Thymus (tissue), 11 donors: ENCODE results near the gene GKN2. TPM values are rescaled to one million over a fixed set of nuclear protein-coding genes. Genes with fewer than 3 reads are reported as not detected.

Source experiments
- DNase-seq, 9 donors: peaks; one replicate each; pipeline ENCODE4 v3.0.0-alpha.2; 2013; ENCODE audit warnings: low spot score in 9 of 9, low read depth in 6 of 9, missing footprints in 1 of 9
- H3K27ac ChIP-seq, 2 donors: one replicate each; pipeline ENCODE4 v1.5.1; 2013; ENCODE audit warnings: control low read depth in 1 of 2, low read depth in 1 of 2, low read length in 1 of 2, mild to moderate bottlenecking in 1 of 2, moderate library complexity in 1 of 2
- H3K27me3 ChIP-seq, 2 donors: one replicate each; pipeline ENCODE4 v1.5.1; 2013; ENCODE audit warnings: low read length in 1 of 2; ENCODE audit not compliant: control insufficient read depth in 2 of 2, insufficient read depth in 1 of 2
- H3K36me3 ChIP-seq, 2 donors: one replicate each; pipeline ENCODE4 v1.5.1; 2013; ENCODE audit warnings: low read length in 1 of 2, mild to moderate bottlenecking in 1 of 2, moderate library complexity in 1 of 2; ENCODE audit not compliant: control insufficient read depth in 2 of 2, insufficient read depth in 2 of 2
- H3K4me1 ChIP-seq, 2 donors: one replicate each; pipeline ENCODE4 v1.5.1; 2013; ENCODE audit warnings: low read length in 2 of 2; ENCODE audit not compliant: control insufficient read depth in 2 of 2, insufficient read depth in 2 of 2
- H3K4me3 ChIP-seq, 2 donors: one replicate each; pipeline ENCODE4 v1.5.1; 2013; ENCODE audit warnings: low read length in 2 of 2, control low read depth in 1 of 2, mild to moderate bottlenecking in 1 of 2
- H3K9me3 ChIP-seq, 2 donors: one replicate each; pipeline ENCODE4 v1.5.1; 2013; ENCODE audit warnings: low read length in 1 of 2, mild to moderate bottlenecking in 1 of 2; ENCODE audit not compliant: control insufficient read depth in 2 of 2, insufficient read depth in 1 of 2
- WGBS: extraction: QIAGEN DNeasy Blood & Tissue Kit; methylation state at CpG from one replicate; pipeline ENCODE4 v1.1.7; 2013; 5-methylcytosine and 5-hydroxymethylcytosine counted together
- polyA plus RNA-seq: library from polyadenylated mRNA; stranded (reverse); fragments of 200-250 nt; gene quantifications from one replicate; pipeline ENCODE4 v1.2.3, GENCODE V29; 2013
- total RNA-seq: library from RNA; stranded (reverse); fragments of 120-200 nt; gene quantifications from one replicate; pipeline ENCODE4 v1.2.4, GENCODE V29; 2013
- donor health status: healthy.

The GKN2 gene
- total and polyA plus RNA-seq, 2 donors = 0.24 to 0.75 TPM

DNA sequence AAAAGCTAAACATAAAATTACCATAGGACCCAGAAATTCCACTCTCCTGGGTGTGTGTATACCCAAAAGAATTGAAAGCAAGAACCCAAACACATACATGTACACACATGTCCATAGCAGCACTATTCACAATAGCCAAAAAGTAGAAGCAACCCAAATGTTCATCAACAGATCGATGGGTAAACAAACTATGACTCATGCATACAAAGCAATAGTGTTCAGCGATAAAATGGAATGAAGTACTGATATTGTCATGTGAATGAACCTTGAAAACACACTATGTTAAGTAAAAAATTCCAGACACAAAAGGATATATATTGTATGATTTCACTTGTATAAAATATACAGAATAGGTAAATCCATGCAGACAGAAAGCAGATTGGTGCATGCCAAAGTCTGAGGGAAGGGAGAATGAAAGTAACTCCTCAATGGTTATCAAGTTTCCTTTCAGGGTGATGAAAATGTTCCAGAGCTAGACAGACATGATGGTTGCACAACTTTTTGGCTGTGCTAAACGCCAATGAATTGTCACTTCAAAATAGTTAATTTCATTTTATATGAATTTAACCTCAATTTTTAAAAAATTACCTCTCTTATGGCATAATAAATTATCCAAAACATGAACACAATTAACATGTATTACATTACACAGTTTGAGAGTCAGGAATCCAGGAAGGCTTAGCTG is 35.5 kb downstream of the GKN2 start:
- H3K4me1 ChIP-seq = peaks cover 1 to 23% of the 10 kb centered on the region in 2 donors
- no peak overlapping the region for H3K27ac ChIP-seq
- DNase-seq = no peak
- H3K9me3 ChIP-seq = peaks cover 0 to 3% of the 10 kb centered on the region in 2 donors
- H3K36me3 ChIP-seq = no peaks in the 10 kb centered on the region
- no peak overlapping the region for H3K4me3 ChIP-seq
- no peaks in the 10 kb centered on the region for H3K27me3 ChIP-seq
- 94% methylated on average over 3 of the region's 3 CpGs for WGBS

GRCh38 chr2:68916226-68916625 is 36.5 kb downstream of the GKN2 start:
- DNase-seq = no peak
- peaks cover 0 to 3% of the 10 kb centered on the region in 2 donors for H3K9me3 ChIP-seq
- peaks cover 11 to 32% of the 10 kb centered on the region in 2 donors for H3K4me1 ChIP-seq
- WGBS = 95% methylated on average over 1 of the region's 1 CpG
- no peaks in the 10 kb centered on the region for H3K36me3 ChIP-seq
- H3K27me3 ChIP-seq = no peaks in the 10 kb centered on the region
- H3K4me3 ChIP-seq = no peak overlapping the region
- no peak overlapping the region for H3K27ac ChIP-seq

DNA sequence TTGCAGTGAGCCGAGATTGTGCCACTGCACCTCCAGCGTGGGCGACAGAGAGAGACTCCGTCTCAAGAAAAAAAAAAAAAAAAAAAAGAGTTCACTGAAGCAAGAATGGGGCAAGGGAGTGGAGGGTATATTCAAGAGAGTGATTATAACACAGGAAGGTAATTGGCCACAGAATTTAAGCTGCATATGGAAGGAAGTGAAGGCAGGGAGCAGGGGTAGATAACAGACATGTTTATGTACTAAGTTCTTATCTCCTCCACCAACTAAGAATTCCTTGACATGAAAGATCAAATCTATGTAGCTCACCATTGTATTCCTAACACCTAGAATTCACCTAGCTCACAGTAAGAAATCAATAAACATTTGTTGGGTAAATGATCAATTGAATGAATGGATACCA is 37.3 kb downstream of the GKN2 start:
- peaks cover 12 to 35% of the 10 kb centered on the region in 2 donors for H3K4me1 ChIP-seq
- no peaks in the 10 kb centered on the region for H3K36me3 ChIP-seq
- H3K27me3 ChIP-seq = no peaks in the 10 kb centered on the region
- no peak overlapping the region for H3K27ac ChIP-seq
- no peak overlapping the region for H3K4me3 ChIP-seq
- 88% methylated on average over 4 of the region's 4 CpGs for WGBS
- peaks cover 0 to 3% of the 10 kb centered on the region in 2 donors for H3K9me3 ChIP-seq
- no peak for DNase-seq

- WGBS = 93% methylated on average over 3 of the region's 3 CpGs
- Histone ChIP-seq H3K9me3 (peaks cover 0 to 3% of the 10 kb centered on the region in 2 donors), H3K36me3 (no peaks in the 10 kb centered on the region), H3K4me3 (no peak overlapping the region), H3K27ac (peak overlapping the region in 1 of 2 donors; percentile 77), H3K4me1 (peaks cover 22 to 51% of the 10 kb centered on the region in 2 donors), H3K27me3 (no peaks in the 10 kb centered on the region)
- no peak for DNase-seq
These were observed 39.3 kb downstream of the GKN2 start for GRCh38 chr2:68913359-68913758.

- H3K4me1 ChIP-seq = peaks cover 28 to 57% of the 10 kb centered on the region in 2 donors
- 3% methylated on average over 2 of the region's 2 CpGs for WGBS
- peak overlapping the region in 1 of 2 donors; percentile 77 for H3K27ac ChIP-seq
- no peak overlapping the region for H3K4me3 ChIP-seq
- H3K9me3 ChIP-seq = peaks cover 0 to 3% of the 10 kb centered on the region in 2 donors
- H3K27me3 ChIP-seq = no peaks in the 10 kb centered on the region
- peak in 4 of 9 donors; percentile 48 to 78 (median 61) for DNase-seq
- no peaks in the 10 kb centered on the region for H3K36me3 ChIP-seq
These were observed 40.0 kb downstream of the GKN2 start for GRCh38 chr2:68912732-68913131.

DNA sequence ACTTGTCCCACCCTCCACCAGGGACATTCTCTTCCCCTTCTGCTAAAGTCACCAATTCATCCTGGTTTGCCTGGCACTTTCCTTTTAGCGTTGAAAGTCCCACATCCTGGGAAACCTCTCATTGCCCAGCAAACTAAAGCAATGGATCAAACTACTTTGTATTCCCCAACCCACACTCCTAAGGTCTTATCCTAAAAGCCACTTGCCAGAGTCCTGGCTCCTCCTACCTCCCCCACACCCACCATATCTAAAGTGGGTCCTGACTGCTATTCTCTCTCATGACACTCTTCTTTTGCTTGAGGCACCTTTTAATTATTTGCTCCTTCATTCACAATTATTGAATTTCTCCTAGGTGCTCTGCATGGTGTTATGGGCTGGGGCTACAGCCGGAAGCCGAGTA is 40.6 kb downstream of the GKN2 start:
- WGBS = 91% methylated on average over 3 of the region's 3 CpGs
- no peak overlapping the region for H3K4me3 ChIP-seq
- no peak for DNase-seq
- peaks cover 32 to 63% of the 10 kb centered on the region in 2 donors for H3K4me1 ChIP-seq
- H3K27ac ChIP-seq = peak overlapping the region in 1 of 2 donors; percentile 77
- H3K36me3 ChIP-seq = no peaks in the 10 kb centered on the region
- peaks cover 0 to 3% of the 10 kb centered on the region in 2 donors for H3K9me3 ChIP-seq
- no peaks in the 10 kb centered on the region for H3K27me3 ChIP-seq

DNA sequence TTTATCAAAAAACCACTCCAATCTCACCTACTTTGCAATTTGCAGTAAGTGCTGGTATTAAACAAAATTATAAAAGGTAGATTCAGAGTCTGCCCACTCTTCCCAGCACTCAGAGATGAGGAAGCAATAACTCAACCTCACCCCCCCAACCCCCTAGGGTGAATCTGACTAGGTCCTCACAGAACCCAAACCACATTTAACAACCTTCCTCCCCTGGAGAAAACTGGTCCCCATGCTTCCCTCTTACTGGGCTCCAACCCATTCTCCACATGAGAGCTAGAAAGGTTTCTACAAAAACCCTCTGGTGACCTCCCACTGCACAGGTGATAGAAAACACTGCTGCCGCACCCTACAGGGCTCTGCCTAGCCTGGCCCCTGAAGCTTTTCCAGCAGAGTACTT is 41.0 kb downstream of the GKN2 start:
- H3K27ac ChIP-seq = peak overlapping the region in 1 of 2 donors; percentile 77
- H3K4me3 ChIP-seq = no peak overlapping the region
- peak in 1 of 9 donors; percentile 36 for DNase-seq
- H3K36me3 ChIP-seq = no peaks in the 10 kb centered on the region
- H3K27me3 ChIP-seq = no peaks in the 10 kb centered on the region
- peaks cover 0 to 3% of the 10 kb centered on the region in 2 donors for H3K9me3 ChIP-seq
- 76% methylated on average over 1 of the region's 1 CpG for WGBS
- peaks cover 32 to 65% of the 10 kb centered on the region in 2 donors for H3K4me1 ChIP-seq

DNA sequence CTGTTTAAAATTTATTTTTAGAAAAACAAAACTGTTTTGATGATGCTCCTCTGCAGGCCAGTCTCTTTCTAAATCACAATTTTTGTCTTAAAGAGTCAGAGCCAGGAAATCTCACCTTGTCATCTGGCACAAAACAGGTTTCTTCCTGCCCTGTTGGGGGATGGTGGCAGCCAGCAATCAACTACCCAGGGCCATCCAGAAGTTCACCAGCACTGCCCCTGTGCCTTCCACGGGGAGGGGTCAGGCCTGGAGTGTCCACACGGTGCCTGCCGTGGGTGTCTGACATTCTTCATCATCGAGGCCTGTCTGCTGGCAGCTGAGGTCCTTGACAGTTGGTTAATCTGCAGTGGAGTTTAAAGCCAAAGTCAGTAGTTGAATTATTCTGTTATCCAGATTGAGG is 41.4 kb downstream of the GKN2 start:
- Histone ChIP-seq H3K27ac (peak overlapping the region in 1 of 2 donors; percentile 77), H3K9me3 (peaks cover 0 to 3% of the 10 kb centered on the region in 2 donors), H3K36me3 (no peaks in the 10 kb centered on the region), H3K4me1 (peaks cover 32 to 69% of the 10 kb centered on the region in 2 donors), H3K4me3 (no peak overlapping the region), H3K27me3 (no peaks in the 10 kb centered on the region)
- WGBS = 86% methylated on average over 4 of the region's 4 CpGs
- peak in 2 of 9 donors; percentile 24 to 58 for DNase-seq

DNA sequence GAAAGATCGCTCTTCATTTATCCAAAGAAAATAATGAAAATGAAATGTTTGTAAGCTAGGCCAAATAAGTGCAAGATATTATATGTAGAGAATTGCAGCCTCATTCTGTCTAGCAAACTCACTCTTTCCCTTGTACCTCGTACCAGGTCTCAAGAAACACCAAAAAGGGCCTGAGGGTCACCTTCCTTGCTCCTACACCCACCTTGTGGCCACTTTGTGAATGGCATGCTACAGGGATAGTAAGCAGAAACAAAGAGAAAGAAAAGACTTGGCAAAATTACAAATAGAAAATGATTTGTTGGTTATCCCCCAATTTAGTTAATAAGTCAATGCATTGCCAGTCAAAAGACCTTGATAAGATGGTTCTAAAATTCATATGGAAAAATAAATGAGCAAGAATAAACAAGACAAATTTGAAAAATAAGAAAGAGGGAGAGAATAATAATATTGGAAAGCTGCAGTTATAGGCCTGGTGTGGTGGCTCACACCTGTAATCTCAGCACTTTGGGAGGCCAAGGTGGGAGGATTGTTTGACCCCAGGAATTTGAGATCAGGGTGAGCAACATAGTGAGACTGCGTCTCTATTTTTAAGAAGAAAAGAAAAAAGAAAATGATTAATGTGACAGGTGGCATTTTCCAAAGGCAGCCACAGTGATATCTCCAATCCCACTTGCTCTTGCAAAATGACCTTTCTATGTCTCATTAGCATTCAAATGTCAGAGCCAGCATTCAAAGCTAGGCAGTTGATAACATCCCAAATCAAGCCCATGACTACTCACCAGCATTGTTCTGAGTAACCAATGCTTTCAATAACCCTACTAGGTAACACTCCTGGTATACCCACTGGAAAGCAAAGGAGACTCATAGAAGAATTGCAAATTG is 42.7 kb downstream of the GKN2 start:
- Histone ChIP-seq H3K4me3 (no peak overlapping the region), H3K9me3 (peaks cover 0 to 3% of the 10 kb centered on the region in 2 donors), H3K27ac (peak overlapping the region in 1 of 2 donors; percentile 3), H3K27me3 (no peaks in the 10 kb centered on the region), H3K4me1 (peaks cover 32 to 68% of the 10 kb centered on the region in 2 donors), H3K36me3 (no peaks in the 10 kb centered on the region)
- 73% methylated on average over 3 of the region's 3 CpGs for WGBS
- peak; percentile 40 to 90 (median 75) for DNase-seq
